ENCODE data around the gene TRAF3IP1.

Gene TRAF3IP1

GRCh38 chr2:238346544-238346943 lies 26.2 kb downstream of the TRAF3IP1 start:
- TF ChIP-seq, protein P1, sequence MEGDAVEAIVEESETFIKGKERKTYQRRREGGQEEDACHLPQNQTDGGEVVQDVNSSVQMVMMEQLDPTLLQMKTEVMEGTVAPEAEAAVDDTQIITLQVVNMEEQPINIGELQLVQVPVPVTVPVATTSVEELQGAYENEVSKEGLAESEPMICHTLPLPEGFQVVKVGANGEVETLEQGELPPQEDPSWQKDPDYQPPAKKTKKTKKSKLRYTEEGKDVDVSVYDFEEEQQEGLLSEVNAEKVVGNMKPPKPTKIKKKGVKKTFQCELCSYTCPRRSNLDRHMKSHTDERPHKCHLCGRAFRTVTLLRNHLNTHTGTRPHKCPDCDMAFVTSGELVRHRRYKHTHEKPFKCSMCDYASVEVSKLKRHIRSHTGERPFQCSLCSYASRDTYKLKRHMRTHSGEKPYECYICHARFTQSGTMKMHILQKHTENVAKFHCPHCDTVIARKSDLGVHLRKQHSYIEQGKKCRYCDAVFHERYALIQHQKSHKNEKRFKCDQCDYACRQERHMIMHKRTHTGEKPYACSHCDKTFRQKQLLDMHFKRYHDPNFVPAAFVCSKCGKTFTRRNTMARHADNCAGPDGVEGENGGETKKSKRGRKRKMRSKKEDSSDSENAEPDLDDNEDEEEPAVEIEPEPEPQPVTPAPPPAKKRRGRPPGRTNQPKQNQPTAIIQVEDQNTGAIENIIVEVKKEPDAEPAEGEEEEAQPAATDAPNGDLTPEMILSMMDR (conservative IDR thresholded peaks at IDR 0.05) = no peak
- H3K27ac ChIP-seq = no peak overlapping the region

- H3K27ac ChIP-seq = no peak overlapping the region
- TF ChIP-seq, protein P1 (conservative IDR thresholded peaks at IDR 0.05) = no peak
These were observed 30.0 kb downstream of the TRAF3IP1 start for GRCh38 chr2:238350150-238350897.

DNA sequence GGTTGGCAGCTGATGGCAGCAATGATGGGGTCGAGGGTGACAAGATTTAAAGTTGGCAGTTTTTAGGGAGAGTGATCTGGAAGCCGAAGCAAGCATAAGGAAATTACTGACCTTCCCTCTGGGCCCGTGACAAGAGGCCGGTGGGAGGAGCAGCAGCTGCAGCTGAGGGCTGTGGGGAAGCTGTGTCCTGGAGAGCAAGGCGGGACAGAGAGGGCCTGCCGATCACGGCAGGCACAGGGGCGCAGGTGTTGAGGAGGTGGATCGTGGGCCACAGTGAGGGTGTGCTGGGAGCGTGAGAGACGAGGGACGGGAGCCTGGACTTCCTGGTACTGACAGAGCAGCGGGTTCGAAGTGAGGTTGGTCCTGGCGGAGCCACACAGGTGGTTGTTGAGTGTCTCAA lies 31.0 kb downstream of the TRAF3IP1 start:
- no peak overlapping the region for H3K27ac ChIP-seq
- TF ChIP-seq, protein P1 (conservative IDR thresholded peaks at IDR 0.05) = no peak

- no peak overlapping the region for H3K27ac ChIP-seq
- TF ChIP-seq, protein P1 (conservative IDR thresholded peaks at IDR 0.05) = no peak
These were observed 32.0 kb downstream of the TRAF3IP1 start for GRCh38 chr2:238352361-238352760.

GRCh38 chr2:238358769-238359168 lies 38.5 kb downstream of the TRAF3IP1 start:
- H3K27ac ChIP-seq = no peak overlapping the region
- TF ChIP-seq, protein P1 (conservative IDR thresholded peaks at IDR 0.05) = no peak

DNA sequence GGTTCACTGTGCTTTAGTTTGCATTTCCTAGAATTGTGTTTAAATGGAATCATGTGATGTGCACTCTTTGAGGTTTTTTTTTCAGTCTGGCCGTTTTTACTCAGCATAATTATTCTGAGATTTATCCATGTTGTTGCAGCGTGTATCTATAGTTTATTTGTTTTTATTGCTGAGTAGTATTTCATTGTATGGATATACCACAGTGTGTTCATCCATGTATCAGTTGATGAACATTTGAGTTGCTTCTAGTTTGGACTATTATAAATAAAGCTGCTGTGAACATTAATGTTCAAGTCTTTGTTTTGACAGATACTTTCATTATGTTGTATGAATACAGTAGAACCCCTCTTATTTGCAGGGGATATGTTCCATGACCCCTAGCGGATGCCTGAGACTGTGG lies 39.1 kb downstream of the TRAF3IP1 start:
- TF ChIP-seq, protein P1 (conservative IDR thresholded peaks at IDR 0.05) = no peak
- H3K27ac ChIP-seq = no peak overlapping the region

DNA sequence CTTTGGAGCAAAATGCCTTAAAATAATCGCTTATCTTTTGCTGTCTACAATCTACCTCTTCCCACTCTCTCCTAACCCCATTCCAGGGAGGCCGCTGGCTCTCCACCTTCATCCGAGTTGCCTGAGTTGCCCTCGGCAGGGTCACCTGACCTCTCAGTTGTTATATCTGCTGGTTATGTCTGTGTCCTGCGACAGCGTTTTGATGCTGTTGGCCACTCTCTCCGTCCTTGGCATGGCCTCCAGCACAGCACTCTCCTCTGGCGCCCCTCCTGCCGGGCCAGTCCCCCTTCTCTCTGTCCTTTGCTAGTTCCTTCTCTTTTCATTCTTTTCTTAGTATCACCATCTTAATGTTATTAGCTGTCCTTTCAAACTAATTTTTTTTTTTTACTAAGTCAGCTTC lies 41.6 kb downstream of the TRAF3IP1 start:
- TF ChIP-seq, protein P1 (conservative IDR thresholded peaks at IDR 0.05) = no peak

More for the DNA sequence above, 41.6 kb downstream of the TRAF3IP1 start:
- H3K27ac ChIP-seq = no peak overlapping the region

Data from VCaP (cell line).